NCI-H2081 treated with DMSO at 0.1 percent for 48 hours (cell line): ENCODE measurements around the gene XRCC2.
A peak's percentile ranks its signal among the peaks of the same experiment; 100 is the strongest.
"Not testable (repeated sequence)": the region's sequence is repeated elsewhere in the genome, so short reads cannot be mapped to it uniquely, and the experiment has no call there.

Experiments
- DNase-seq: peaks from one replicate; lab custom pipeline; 2025; lab: John Stamatoyannopoulos, UW

Gene XRCC2

DNA sequence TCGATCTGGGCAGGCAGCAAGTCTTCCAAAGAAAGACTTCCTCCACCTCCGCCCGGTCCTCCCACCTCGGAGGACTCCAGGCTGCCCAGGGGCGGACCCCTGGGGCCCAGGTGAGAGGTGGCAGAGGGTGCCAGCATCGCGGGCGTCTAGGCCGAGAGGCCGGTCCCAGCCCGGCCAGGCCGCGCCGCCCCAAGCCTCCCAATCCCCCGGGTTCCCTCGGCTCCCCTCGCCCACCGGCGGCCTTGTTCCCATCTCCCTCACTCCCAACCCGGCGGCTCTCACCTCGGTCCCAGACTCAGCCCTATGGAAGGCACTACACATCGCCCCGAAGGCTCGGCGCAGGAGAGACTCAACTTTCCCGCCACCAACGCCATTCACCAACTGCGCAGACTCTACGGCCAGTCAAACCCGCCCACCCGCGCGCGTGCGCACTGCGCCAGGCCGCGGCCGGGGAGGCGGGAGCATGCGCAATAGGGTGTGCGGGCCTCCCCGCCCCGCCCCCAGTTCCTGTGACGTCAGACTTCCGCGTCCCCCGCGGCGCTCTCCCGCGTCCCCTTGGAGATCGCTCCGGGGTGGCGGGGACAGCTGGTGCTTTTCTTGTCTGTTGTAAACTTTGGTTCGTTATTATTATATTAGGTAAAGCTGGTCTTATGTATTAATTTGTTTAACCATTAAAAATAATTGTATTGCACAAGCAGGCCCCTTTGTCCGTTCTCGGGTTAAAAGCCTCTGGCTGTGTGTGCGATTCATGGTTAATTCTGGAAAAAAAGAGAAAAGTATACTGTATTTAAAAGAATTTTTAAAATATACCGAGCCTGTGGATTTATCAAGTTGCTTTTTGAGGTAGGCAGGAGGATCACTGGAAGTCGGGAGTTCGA, at the start of gene XRCC2:
XRCC2 (minus strand) TSS at position 383 of the 878 bp plus-strand sequence; CDS start at position 321, 62 bp downstream.
- DNase-seq: peak; percentile 87

DNA sequence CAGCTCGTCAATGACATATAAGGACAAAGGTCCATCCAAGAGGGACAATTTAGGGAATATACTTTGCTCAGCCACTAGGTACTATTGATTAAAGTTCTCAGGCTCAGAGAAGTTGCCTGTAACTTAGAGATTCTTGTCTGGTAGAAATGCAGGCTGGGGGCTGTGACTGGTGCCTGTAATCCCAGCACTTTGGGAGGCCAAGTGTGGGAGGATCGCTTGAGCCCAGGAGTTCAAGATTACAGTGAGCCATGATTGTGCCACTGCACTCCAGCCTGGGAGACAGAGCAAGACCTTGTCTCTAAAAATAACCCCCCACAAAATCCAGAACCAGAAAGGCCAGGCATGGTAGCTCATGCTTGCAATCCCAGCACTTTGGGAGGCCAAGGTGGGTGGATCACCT, 47.4 kb upstream of the XRCC2 start:
- DNase-seq: no peak

DNA sequence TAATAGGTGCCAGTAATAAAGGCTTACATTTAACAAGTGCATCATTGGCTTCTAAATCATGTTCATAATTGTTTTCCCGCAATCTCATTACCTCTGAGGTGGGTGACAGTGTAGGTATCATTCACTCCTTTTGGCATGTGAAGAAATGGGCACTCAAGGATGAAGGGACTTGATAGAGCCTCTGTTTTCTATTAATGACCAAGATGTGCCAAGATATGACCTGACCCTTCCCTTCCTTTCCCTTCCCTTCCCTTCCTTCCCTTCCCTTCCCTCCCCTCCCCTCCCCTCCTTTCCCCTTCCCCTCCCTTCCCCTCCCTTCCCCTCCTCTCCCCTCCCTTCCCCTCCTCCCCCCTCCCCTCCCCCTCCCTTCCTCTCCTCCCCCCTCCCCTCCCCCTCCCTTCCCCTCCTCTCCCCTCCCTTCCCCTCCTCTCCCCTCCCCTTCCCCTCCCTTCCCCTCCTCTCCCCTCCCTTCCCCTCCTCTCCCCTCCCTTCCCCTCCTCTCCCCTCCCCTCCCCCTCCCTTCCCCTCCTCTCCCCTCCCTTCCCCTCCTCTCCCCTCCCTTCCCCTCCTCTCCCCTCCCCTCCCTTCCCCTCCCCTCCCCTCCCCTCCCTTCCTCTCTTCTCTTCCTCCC, 36.6 kb upstream of the XRCC2 start:
- not testable (repeated sequence) for DNase-seq

DNA sequence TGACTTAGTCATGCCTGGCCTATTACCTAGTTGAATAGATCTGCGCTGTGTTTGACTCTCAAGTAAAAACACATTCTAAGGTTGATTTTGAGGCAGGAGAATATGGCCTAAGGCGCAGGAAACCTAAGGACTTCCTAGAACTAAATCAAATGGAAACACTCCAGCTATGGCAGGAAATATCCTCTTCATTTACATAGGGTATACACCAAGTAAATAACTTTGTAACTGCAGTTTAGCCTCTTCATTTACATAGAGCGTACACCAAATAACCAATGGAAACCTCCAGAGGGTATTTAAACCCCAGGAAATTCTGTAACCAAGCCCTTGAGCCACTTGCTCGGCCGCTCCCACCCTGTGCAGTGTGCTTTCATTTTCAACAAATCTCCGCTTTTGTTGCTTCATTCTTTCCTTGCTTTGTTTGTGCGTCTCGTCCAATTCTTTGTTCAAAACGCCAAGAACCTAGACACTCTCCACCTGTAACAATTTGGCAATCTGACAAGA, 35.6 kb upstream of the XRCC2 start:
- DNase-seq: no peak

DNA sequence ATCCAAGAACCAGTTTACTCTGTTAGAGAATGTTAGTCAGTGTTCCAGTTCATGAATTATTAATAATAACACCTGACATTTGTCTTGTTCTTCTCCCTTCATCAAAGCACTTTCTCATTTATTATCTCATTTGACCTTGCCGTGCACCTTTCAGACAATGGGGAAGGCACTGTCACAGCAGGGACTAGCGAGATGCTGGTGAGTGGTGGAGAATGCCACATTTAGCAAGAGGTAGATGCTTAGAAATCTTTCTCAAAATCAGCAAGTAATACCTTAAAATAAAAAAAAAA, 34.2 kb upstream of the XRCC2 start:
- DNase-seq: no peak

DNA sequence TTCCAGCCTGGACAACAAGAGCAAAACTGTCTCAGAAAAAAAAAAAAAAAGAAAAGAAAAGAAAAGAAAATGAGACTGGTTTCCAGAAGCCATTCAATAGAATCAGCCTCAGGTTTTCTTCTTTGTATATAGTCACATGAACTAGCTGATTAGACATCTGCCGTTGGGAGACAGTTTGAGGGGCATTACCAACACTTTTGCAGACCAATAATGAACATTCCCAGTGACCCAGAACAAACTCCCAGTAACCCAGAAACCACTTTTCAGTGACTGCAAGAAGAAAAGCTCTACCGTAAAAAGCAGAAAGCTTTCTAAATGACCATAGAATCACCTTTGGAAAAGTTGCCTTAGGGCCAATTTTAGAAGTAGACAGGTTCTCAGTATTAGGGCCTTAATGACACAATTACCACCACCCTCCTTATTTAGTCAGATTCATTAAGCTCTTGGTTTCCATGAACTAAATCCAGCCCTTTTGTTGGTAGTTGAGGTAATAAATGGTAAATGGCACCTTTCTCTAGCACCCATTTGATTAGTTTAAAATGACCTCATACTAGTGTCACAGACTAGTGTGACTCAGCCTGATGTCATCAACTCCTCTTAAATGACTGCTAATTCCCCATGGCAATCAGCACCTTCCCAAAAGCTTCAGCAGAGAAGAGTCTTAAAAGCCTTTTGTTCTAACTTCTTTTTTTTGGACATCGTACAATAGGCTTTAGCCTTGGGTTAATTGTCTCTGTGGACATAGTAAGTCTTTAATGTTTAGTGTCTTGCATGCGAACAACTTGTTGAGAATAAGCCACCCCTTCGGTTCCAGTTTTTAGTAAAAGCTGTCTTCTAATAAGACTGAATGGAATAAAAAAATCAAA, 33.6 kb upstream of the XRCC2 start:
- no peak for DNase-seq

DNA sequence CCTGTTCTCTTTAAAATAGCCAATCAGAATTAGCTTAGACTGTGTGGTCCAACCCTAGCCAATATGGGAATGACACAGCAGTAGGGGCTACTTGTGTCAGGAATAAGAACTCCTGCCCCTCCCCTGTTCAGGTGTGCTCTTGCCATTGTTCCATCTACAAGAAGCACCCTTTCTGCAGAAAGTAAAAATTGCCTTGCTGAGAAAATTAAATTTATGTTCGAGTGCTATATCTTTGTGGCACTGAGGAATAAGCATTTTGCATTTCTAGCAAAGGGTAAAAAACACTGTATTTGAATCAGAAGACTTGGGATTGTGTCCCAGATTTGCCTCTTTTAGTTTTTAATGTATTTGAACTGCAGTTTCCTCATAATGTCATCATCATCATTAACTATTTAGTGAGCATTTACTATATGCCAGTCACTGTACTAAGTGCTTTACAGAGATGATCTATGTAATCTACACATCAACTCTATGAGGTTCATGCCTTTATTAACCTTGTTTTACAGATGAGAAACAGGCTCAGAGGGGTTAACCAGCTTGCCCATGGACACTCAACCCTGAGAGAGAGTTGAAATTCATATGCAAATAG, 28.9 kb upstream of the XRCC2 start:
- DNase-seq: no peak

DNA sequence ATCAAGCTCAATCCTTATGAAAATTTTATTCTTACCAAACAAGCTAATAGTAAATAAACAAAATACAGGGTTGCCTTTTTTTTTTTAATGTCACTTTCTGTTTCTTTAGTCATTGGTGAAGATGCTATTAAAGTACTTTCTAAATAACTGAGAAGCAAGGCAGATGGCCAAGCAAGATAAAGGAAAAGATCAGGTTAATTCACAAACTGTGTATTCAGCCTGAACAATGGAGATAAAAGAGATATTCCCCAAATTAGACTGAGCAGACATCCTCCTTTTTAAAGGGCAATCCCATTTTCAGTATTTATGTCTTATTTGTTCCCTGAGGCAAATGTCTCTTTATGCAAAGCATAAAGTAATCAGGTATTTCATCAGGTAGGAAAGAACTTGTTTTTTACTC, 23.1 kb upstream of the XRCC2 start:
- DNase-seq: no peak

DNA sequence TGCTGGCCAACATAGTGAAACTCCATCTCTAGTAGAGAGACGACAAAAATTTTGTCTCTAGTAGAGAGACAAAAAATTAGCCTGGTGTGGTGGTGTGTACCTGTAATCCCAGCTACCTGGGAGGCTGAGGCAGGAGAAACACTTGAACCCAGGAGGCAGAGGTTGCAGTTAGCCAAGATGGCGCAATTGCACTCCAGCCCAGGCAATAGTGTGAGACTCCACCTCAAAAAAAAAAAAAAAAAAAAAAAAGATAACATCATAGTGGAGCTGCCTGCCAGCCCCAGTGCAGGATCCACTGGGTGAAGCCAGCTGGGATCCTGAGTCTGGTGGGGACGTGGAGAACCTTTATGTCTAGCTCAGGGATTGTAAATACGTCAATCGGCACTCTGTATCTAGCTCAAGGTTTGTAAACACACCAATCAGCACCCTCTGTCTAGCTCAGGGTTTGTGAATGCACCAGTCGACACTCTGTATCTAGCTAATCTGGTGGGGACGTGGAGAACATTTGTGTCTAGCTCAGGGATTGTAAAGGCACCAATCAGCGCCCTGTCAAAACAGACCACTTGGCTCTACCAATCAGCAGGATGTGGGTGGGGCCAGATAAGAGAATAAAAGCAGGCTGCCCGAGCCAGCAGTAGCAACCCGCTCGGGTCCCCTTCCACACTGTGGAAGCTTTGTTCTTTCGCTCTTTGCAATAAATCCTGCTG, 21.5 kb upstream of the XRCC2 start:
- not testable (repeated sequence) for DNase-seq

DNA sequence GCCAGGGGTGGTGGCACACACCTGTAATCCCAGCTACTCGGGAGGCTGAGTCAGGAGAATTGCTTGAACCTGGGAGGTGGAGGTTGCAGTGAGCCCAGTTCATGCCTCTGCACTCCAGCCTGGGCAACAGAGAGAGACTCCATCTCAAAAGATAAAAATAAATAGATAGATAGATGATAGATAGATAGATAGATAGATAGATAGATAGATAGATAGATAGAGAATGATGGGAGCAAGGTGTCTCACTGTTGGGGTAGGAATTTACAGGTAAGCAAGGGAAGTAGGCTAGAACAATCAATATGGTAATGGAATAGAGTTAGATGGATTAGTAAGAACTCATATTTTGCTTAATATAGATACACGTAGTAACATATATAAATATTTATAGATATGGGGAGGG, 16.3 kb upstream of the XRCC2 start:
- not testable (repeated sequence) for DNase-seq

DNA sequence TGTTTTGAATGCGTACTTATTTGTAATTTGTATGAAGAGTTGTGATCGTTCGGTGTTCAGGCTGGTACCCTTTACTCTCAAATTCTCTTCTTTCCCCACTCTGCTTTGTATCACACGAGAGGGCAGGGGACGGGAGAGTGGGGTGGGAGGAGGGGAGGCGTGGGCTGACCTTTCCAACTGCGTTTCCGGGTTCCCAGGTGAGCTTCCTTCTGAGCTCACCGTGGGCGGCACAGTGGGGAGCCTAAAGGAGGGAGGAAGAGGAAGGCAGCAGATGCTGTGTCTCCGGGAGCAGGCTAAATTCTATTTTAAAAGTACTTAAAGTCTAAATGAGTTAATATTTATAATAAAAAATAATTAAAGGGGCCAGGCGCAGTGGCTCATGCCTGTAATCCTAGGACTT, 7.4 kb upstream of the XRCC2 start:
- DNase-seq: no peak

DNA sequence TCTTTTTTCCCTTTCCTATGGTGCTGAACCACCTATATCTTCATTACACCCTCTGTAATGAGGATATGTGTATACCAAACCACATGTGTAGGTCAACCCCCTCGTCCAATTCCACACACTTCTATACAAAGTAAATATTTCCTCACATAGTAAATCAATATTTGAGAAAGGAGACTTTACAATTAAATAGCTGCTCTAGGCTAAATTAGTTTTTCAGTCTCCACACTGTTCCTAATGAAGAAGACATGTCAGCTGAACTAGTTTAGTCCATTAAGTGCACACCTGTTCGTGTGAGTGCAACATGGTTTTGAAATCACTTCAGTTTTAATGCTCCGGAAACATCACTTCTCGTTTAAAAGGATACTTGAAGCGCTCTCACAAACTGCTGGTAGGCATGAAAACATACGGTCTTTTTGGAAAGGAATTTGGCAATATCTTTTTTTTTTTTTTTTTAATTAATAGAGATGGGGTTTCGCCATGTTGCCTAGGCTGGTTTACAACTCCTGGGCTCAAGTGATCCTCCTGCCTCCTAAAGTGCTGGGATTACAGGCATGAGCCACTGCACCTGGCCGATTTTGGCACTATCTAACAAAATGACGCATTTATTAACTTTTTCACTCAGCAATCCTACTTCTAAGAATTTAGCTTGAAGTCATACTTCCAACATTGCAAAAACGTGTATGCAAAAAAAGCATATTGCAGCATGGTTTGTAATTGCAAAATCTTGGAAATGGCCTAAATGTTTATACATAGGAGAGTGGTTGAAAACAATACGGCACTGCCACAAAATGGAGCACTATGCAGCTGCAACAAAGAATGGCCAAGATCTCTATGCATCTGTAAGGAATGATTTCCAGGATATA, 2.1 kb upstream of the XRCC2 start:
- DNase-seq: peak; percentile 93

DNA sequence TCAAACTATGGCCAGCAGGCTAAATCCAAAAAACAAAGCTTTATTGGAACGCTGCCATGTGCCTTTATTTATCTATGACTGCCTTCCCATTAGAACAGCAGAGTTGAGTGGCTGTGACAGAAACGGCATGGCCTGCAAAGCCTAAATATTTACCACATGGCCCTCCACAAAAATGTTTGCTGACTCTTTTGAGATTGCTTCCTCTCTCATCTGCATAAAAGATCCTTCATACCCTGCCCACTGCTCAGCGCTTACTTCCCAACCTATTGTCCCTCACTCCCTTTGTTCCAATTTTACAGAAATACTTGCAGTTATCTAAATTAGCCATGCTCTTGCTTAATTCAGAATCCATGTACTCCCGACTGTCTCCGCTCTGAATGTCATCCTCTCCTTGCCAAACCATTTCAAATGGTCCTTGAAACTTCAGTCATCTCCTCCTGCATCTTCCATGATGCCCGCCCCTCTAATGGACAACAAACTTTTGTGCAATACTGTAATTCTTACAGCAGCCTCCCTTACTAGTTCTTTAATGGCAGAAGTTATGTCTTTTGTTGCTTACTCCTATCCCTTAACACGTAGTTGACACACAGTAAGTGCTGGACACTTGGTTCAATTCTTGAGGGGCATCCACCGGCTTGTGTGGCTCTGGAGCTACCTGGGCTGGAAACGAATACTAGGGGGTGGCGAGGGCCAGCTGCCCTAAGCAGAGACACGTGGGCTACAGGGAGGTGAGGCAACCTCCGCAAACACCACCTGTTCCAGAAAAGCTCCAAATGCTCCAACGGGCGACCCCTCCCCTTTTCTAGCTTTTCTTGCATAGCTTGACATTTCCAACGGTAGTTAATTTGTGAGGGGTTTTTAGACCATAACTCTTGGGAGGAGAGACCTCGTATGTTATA, 832 bp downstream of the XRCC2 start:
- peak; percentile 90 for DNase-seq

DNA sequence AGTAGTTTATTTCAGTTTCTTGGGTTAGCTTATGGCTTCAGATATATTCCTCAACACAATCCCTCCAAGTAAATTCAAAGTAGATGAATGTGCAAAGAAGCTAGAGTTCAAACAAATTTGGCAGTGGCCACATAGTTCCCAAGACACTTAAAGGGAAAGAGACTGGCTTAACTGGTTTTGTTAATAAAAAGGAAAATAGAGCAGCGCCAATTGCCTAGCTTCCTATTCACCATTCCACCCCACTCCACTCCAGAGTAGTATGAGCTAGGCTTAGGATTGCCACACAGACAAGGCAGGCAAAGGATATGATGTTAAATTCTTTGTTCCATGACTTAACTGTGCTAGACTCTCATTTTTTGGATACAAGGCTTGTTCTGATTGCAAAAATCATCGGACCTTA, 2.0 kb downstream of the XRCC2 start:
- no peak for DNase-seq

DNA sequence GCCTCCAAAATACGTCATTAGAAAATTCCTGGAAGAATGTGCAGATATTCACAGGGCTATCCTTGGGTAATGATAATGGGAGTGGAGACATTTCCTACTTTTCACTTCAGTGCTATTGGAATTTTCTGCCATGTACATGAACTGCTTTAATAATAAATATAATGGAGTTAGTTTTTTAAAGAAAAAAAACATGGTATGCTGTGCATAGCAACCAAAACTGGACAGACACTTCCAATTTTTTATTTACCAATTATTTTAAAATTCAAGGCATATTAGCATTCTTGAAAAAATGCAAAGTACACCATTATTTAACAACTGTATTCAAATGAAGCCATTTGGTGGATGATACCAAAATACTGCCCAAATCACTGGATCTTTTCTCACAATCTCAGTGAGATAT, 3.3 kb downstream of the XRCC2 start:
- DNase-seq: no peak

DNA sequence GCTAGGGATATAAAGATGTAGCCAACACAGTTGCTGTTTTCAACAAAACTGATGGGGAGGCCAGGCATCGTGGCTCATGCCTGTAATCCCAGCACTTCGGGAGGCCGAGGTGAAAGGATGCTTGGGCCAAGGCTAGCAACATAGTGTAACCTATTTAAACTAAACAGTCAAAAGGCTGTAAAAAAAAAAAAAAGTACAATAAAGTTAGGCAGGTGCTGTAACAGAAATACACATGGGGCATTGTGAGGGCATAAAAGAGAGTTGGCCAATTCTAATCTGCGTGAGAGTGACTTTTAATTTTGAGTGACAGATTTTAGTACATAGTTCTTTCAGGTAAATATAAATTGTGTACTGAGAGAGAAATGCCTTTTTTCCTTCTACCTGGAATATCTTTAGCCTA, 6.2 kb downstream of the XRCC2 start:
- no peak for DNase-seq

DNA sequence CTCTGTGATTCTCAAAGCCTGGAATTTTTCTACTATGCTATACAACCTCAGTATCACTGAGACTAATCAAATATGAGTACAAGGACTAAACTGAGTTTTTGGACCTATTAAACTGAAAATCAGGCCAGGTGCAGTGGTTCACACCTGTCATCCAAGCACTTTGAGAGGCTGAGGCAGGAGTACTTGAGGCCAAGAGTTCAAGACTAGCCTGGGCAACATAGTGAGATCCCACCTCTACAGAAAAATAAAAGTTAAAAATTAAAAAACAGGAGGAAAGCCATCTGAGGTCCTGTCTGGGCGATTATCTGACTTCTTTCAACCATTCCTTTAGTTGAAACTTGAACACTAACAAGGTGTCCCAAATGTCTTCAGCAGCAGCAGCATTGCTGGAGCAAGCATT, 7.0 kb downstream of the XRCC2 start:
- DNase-seq: no peak

DNA sequence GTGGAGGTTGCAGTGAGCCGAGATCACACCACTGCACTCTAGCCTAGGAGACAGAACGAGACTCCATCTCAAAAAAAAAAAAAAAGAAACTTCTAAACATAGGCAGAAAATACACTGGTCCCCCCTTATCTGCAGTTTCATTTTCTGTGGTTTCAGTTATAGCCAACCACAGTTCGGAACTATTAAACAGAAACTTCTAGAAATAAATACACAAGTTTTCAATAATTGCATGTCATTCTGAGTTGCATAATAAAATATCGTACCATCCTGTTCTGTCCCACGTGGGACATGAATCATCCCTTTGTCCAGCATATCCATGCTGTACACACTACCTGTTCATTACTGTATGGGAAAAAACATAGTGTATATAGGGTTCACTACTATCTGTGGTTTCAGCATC, 8.0 kb downstream of the XRCC2 start:
- DNase-seq: no peak

DNA sequence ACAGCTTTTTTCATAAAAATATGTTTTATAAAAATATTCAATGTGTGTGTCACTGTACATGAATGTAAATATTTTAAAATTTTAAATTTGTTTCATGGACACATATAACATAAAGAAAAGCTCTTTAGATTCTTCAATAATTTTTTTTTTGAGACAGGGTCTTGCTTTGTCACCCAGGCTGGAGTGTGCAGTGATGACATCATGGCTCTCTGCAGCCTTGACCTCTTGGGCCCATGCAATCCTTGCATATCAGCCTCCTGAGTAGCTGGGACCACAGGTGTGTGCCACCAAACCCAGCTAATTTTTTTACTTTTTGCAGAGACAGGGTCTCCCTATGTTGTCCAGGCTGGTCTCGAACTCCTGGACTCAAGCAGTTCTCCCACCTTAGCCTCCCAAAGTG, 9.9 kb downstream of the XRCC2 start:
- no peak for DNase-seq

DNA sequence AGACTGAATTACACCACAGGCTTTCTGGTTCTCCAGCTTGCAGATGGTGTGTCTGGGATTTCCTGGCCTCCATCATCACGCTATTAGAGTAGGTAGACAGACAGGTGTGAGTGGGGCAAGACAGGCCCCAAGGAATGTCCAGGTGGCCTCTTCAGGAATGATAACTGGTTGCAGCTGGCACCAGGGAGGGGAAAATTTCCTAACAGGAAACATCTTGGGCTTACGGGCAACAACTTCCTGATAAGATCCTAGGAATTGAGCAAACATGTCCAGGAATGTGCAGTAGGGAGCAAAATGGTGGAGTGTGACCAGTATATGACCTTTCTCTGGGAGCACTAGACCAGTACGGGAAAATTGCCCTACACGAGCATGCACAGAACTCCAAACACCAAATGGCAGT, 11.3 kb downstream of the XRCC2 start:
- DNase-seq: no peak
